Prostate gland (tissue), 2 donors: ENCODE measurements around the gene FLT1. TPM values are rescaled to one million over a fixed set of nuclear protein-coding genes. Genes with fewer than 3 reads are reported as not detected.

Source experiments
- DNase-seq: peaks from one replicate; pipeline ENCODE4 v3.0.0-alpha.2; 2019; ENCODE audit warnings: low spot score
- H3K27ac ChIP-seq, 2 donors: fragments of 200-600 bp; sonication (generic); 2 replicates each; pipeline ENCODE4 v1.5.1; 2017 to 2019
- H3K27me3 ChIP-seq: fragments of 200-600 bp; sonication (generic); replicated peaks from 2 replicates; pipeline ENCODE4 v1.5.1; 2019; ENCODE audit not compliant: insufficient read depth
- H3K36me3 ChIP-seq, 2 donors: fragments of 200-600 bp; sonication (generic); 1 replicate in 1 of 2; 2 replicates in 1 of 2; pipeline versions ENCODE4 v1.5.1 to v1.8.1; 2017 to 2019
- H3K4me1 ChIP-seq: fragments of 200-600 bp; sonication (generic); replicated peaks from 2 replicates; pipeline ENCODE4 v1.5.1; 2019
- H3K4me3 ChIP-seq, 2 donors: fragments of 200-600 bp; sonication (generic); 2 replicates each; pipeline ENCODE4 v1.5.1; 2017 to 2019
- H3K9me3 ChIP-seq: fragments of 200-600 bp; sonication (generic); 2 replicates; pipeline ENCODE4 v1.5.1; 2017
- CTCF ChIP-seq, 4 experiments: fragments of 200-600 bp in 2 of 4; fragments of 450-650 bp in 2 of 4; sonication (generic) in 2 of 4; IDR thresholded peaks; 1 replicate in 3 of 4; 2 replicates in 1 of 4; pipeline ENCODE4 v1.5.1; 2016 to 2019; ENCODE audit warnings: antibody characterized with exemption in 4 of 4, mild to moderate bottlenecking in 2 of 4, moderate library complexity in 2 of 4
- POLR2A ChIP-seq: fragments of 450-650 bp; IDR thresholded peaks from one replicate; pipeline ENCODE4 v1.6.1; 2016; ENCODE audit warnings: antibody characterized with exemption, mild to moderate bottlenecking
- POLR2AphosphoS5 ChIP-seq: sonication (generic); formaldehyde crosslinking; IDR thresholded peaks from one replicate; pipeline ENCODE4 v1.6.1; 2017; ENCODE audit warnings: antibody characterized with exemption
- WGBS: methylation state at CpG from one replicate; pipeline ENCODE4 v1.1.5; 2018; 5-methylcytosine and 5-hydroxymethylcytosine counted together
- intact Hi-C: fragments of 100-400 bp; cut with DNase I; formaldehyde crosslinking; loops from one replicate; pipeline ENCODE4 v1.14.2; 2022
- total RNA-seq, 2 donors: library from RNA; depleted of rRNA; stranded (reverse); fragments of >200 nt; gene quantifications; one replicate each; pipeline ENCODE4 v1.1.0, GENCODE V29; 2016

FLT1 gene
- total RNA-seq, 2 donors from 2014 or later, result 9.1 to 27.0 TPM

- 71% methylated on average over 2 of the region's 2 CpGs for WGBS
- intact Hi-C loops, result no loop called here
- Histone ChIP-seq H3K9me3 (no peaks in the 10 kb centered on the region), H3K4me1 (no peaks in the 10 kb centered on the region), H3K27ac (no peak overlapping the region), H3K36me3 (no peaks in the 10 kb centered on the region), H3K27me3 (no peaks in the 10 kb centered on the region), H3K4me3 (no peak overlapping the region)
- no peak for DNase-seq
- no peak for TF ChIP-seq POLR2A
- no peak for TF ChIP-seq POLR2AphosphoS5
- no peak for TF ChIP-seq CTCF (IDR thresholded peaks at IDR 0.05)
Observed at GRCh38 chr13:28471421-28471820, 23.5 kb downstream of the FLT1 start.

GRCh38 chr13:28470296-28470695, 24.6 kb downstream of the FLT1 start:
- Histone ChIP-seq H3K4me1 (no peaks in the 10 kb centered on the region), H3K36me3 (no peaks in the 10 kb centered on the region), H3K27me3 (no peaks in the 10 kb centered on the region), H3K4me3 (no peak overlapping the region), H3K27ac (no peak overlapping the region), H3K9me3 (no peaks in the 10 kb centered on the region)
- DNase-seq, result no peak
- intact Hi-C loops, result no loop called here
- WGBS, result 91% methylated on average over 4 of the region's 4 CpGs
- TF ChIP-seq POLR2AphosphoS5, result no peak
- TF ChIP-seq POLR2A, result no peak
- TF ChIP-seq CTCF (IDR thresholded peaks at IDR 0.05), result no peak

- Histone ChIP-seq H3K36me3 (no peaks in the 10 kb centered on the region), H3K27ac (no peak overlapping the region), H3K4me3 (no peak overlapping the region), H3K4me1 (no peaks in the 10 kb centered on the region), H3K9me3 (no peaks in the 10 kb centered on the region), H3K27me3 (no peaks in the 10 kb centered on the region)
- TF ChIP-seq POLR2AphosphoS5 (no peak), POLR2A (no peak), CTCF (IDR thresholded peaks at IDR 0.05) (no peak)
- DNase-seq, result no peak
- WGBS, result 59% methylated on average over 6 of the region's 6 CpGs
- intact Hi-C loops, result no loop called here
Observed at GRCh38 chr13:28469316-28469715, 25.6 kb downstream of the FLT1 start.

GRCh38 chr13:28468023-28468915, 26.7 kb downstream of the FLT1 start:
- 86% methylated on average over 7 of the region's 7 CpGs for WGBS

GRCh38 chr13:28467034-28467433, 27.9 kb downstream of the FLT1 start:
- DNase-seq, result no peak
- Histone ChIP-seq H3K36me3 (no peaks in the 10 kb centered on the region), H3K4me3 (no peak overlapping the region), H3K4me1 (no peaks in the 10 kb centered on the region), H3K27me3 (no peaks in the 10 kb centered on the region), H3K27ac (no peak overlapping the region), H3K9me3 (no peaks in the 10 kb centered on the region)
- intact Hi-C loops, result no loop called here
- TF ChIP-seq CTCF (IDR thresholded peaks at IDR 0.05), result no peak
- TF ChIP-seq POLR2A, result no peak
- no peak for TF ChIP-seq POLR2AphosphoS5
- 72% methylated on average over 3 of the region's 3 CpGs for WGBS

More at GRCh38 chr13:28468023-28468915, 26.7 kb downstream of the FLT1 start:
- no peak overlapping the region for H3K4me3 ChIP-seq
- no peak for DNase-seq
- H3K9me3 ChIP-seq, result no peaks in the 10 kb centered on the region
- intact Hi-C loops, result no loop called here
- TF ChIP-seq POLR2AphosphoS5, result no peak
- no peaks in the 10 kb centered on the region for H3K36me3 ChIP-seq
- H3K27me3 ChIP-seq, result no peaks in the 10 kb centered on the region
- no peaks in the 10 kb centered on the region for H3K4me1 ChIP-seq
- no peak overlapping the region for H3K27ac ChIP-seq
